Fibroblast of the aortic adventitia (primary cell): ENCODE results near the gene CACNA1G. TPM values are rescaled to one million over a fixed set of nuclear protein-coding genes. Genes with fewer than 3 reads are reported as not detected.

Experiments used
- DNase-seq: peaks from one replicate; pipeline ENCODE4 v3.0.0-alpha.2; 2010; ENCODE audit warnings: low read depth
- H3K4me3 ChIP-seq: 2 replicates; pipeline ENCODE4 v1.5.1; 2011; ENCODE audit warnings: low read depth, mild to moderate bottlenecking, control low read depth, low read length, moderate library complexity
- total RNA-seq: library from RNA; depleted of rRNA; stranded (reverse); fragments of >200 nt; gene quantifications from 2 replicates; pipeline ENCODE4 v1.2.3, GENCODE V29; 2012; ENCODE audit warnings: low replicate concordance
- TF ChIP-seq, protein P1 (sequence below): IDR thresholded peaks from 2 replicates; pipeline ENCODE4 v1.5.1; 2011; ENCODE audit warnings: mild to moderate bottlenecking, low read length, control low read depth, inconsistent platforms; ENCODE audit not compliant: insufficient read depth

CACNA1G gene
- total RNA-seq, 1 donor, result 1.8 TPM

DNA sequence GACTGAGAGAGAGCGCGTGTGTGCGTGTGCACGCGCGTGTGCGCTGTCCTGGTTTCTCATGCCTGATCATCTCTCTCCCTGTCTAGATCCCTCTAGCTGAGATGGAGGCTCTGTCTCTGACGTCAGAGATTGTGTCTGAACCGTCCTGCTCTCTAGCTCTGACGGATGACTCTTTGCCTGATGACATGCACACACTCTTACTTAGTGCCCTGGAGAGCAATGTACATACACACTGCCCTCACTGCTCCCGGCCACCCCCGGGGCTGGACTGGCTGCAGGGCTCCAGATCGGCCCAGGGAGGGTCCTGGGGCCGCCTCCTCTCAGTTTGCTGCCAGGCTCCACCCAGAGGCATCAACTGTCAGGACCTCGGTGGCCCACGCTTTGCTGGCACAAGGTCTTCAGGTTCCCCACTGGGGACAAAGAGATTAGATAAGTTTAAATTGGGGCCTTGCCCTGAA, 61.1 kb downstream of the CACNA1G start:
- TF ChIP-seq, protein P1, sequence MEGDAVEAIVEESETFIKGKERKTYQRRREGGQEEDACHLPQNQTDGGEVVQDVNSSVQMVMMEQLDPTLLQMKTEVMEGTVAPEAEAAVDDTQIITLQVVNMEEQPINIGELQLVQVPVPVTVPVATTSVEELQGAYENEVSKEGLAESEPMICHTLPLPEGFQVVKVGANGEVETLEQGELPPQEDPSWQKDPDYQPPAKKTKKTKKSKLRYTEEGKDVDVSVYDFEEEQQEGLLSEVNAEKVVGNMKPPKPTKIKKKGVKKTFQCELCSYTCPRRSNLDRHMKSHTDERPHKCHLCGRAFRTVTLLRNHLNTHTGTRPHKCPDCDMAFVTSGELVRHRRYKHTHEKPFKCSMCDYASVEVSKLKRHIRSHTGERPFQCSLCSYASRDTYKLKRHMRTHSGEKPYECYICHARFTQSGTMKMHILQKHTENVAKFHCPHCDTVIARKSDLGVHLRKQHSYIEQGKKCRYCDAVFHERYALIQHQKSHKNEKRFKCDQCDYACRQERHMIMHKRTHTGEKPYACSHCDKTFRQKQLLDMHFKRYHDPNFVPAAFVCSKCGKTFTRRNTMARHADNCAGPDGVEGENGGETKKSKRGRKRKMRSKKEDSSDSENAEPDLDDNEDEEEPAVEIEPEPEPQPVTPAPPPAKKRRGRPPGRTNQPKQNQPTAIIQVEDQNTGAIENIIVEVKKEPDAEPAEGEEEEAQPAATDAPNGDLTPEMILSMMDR, result no peak
- H3K4me3 ChIP-seq, result no peak overlapping the region
- DNase-seq, result no peak

DNA sequence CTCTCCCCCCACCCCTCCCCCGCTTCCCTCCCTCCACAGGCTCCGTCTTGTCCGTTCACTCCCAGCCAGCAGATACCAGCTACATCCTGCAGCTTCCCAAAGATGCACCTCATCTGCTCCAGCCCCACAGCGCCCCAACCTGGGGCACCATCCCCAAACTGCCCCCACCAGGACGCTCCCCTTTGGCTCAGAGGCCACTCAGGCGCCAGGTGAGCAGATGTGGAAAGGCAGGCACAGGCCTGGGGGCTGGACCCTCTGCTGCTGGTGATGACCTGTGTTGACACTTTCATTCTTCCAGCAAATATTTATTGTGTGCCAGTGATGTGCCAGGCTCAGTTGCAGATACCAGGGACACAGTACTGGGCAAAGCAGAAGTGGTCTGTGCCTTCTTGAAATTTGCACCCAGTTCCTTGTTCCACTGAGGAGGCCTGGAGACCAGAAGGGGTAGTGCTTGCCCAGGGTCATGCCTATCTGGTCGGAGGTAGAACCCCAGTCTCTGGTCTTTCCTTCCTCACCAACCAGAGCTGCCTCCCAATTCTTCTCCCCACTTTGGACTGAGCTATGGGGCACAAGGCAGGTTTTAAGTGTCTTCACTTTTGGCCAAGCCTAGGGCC, 63.9 kb downstream of the CACNA1G start:
- no peak overlapping the region for H3K4me3 ChIP-seq
- TF ChIP-seq, protein P1, result no peak
- DNase-seq, result no peak

DNA sequence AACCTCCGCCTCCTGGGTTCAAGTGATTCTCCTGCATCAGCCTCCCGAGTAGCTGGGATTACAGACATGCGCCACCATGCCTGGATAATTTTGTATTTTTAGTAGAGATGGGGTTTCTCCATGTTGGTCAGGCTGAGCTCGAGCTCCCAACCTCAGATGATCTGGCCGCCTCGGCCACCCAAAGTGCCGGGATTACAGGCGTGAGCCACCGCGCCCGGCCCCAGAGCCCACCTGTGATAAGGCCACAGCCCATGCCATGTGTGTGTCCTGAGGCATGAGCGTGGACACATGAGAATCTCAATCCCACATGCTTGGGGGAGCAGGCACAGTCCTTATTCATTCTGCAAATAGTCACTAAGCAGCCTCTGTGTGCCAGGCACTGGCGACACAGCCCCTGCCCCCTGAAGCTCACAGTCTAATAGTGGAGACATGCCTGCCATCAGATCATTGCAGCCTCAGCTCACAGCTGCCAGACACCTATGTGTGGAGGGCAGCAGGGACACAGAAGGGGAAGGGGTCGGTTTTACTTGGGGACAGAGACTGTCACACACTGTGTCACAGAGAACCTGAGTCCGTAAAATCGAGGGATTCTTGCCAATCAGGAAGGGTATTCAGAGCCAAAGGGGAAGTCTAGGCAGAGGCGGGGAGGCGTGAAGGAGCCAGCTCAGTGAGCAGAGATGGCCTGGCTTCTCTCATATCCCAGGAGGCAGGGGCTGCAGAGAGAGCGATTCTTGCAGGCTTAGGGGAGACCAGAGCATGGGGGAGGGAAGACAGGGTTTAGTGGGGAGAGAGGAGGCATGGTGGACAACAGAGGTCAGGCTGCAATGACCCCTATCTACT, 64.7 kb downstream of the CACNA1G start:
- TF ChIP-seq, protein P1, result no peak
- DNase-seq, result no peak
- no peak overlapping the region for H3K4me3 ChIP-seq

DNA sequence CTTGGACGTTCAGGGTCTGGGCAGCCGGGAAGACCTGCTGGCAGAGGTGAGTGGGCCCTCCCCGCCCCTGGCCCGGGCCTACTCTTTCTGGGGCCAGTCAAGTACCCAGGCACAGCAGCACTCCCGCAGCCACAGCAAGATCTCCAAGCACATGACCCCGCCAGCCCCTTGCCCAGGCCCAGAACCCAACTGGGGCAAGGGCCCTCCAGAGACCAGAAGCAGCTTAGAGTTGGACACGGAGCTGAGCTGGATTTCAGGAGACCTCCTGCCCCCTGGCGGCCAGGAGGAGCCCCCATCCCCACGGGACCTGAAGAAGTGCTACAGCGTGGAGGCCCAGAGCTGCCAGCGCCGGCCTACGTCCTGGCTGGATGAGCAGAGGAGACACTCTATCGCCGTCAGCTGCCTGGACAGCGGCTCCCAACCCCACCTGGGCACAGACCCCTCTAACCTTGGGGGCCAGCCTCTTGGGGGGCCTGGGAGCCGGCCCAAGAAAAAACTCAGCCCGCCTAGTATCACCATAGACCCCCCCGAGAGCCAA, 65.6 kb downstream of the CACNA1G start:
- TF ChIP-seq, protein P1, result peak; percentile 86
- H3K4me3 ChIP-seq, result no peak overlapping the region
- DNase-seq, result peak; percentile 82

DNA sequence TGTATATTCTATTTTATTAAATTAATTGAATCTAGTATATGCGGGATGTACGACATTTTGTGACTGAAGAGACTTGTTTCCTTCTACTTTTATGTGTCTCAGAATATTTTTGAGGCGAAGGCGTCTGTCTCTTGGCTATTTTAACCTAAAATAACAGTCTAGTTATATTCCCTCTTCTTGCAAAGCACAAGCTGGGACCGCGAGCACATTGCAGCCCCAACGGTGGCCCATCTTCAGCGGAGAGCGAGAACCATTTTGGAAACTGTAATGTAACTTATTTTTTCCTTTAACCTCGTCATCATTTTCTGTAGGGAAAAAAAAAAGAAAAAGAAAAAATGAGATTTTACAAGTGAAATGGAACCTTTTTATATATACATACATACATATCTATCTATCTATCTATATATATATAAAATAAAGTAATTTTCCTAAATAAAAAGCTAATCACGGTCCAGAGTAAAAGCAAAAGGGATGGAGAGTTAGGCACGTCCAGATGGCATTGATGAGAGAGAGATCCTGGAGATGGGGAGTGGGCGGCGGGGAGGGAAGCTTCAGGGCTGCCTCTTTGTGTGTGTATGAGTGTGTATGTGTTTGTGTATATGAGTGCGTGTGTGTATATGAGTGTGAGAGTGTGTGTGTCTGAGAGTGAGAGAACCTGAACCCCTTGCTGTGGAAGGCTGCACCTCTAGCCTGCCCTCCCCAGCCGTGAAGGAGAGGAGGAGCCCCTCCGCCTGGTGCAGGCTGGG, 66.7 kb downstream of the CACNA1G start:
- H3K4me3 ChIP-seq, result no peak overlapping the region
- DNase-seq, result no peak
- TF ChIP-seq, protein P1, result no peak

DNA sequence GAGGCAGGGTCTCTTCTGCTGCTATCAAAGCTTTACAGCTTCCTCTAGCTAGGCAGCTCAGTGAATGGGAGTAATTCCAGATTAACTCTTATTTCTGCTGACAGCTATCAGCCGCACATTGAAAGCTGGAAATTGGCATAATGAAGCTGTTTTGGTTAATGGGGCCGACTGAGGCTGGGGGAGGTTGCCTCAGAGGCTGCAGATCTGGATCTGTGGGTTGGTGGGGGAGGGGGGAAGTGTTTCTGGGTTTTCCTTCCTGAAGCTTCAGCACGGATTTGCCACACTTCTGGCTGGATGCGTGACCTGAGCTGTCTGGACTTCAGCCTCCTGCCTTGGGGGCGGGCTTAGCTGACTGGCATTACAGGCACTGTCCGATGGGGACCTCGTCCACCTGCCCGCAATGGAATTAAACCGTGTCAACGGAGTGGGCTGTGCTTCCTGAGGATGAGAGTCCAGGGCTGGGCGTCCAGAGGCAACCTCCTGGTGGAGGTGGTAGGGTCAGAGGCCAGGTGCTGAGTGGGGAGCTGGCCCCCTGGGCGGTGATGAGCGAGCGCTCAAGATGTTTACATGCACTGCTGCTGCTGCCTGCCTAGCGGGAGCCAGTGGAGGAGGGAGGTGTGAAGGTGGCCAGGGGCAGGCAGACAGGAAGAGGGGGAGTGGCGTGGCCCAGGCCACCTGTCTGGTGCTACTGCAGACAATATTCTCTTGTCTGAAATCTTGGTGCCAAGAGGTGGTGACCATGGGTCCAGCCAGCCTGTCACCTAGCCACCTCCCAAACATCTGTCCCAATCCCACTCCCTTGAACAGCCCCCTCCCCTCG, 67.5 kb downstream of the CACNA1G start:
- no peak for DNase-seq
- TF ChIP-seq, protein P1, result no peak
- H3K4me3 ChIP-seq, result no peak overlapping the region
